ENCODE results near the gene TPD52L1. TPM values are rescaled to one million over a fixed set of nuclear protein-coding genes. Genes with fewer than 3 reads are reported as not detected.
"Not testable (repeated sequence)": the region's sequence is repeated elsewhere in the genome, so short reads cannot be mapped to it uniquely, and the experiment has no call there.

The TPD52L1 gene
- total and polyA plus RNA-seq, 2 of the 4 experiments (the other 2 are of a cell fraction), result 10.2 to 13.5 TPM

DNA sequence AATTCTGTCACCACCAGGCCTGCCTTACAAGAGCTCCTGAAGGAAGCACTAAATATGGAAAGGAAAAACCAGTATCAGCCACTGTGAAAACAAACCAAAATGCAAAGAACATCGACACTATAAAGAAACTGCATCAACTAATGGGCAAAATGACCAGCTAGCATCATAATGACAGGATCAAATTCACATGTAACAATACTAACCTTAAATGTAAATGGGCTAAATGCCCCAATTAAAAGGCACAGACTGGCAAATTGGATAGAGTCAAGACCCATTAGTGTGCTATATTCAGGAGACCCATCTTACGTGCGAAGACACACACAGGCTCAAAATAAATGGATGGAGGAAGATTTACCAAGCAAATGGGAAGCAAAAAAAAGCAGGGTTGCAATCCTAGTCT is 128.9 kb downstream of the TPD52L1 start:
- H3K23ac ChIP-seq (ENCODE audit: low read depth, low read length); dilution Hi-C loops (cut with HindIII; ENCODE audit: low sequenced_read_pairs, unreplicated experiment); H2AK5ac ChIP-seq (ENCODE audit: low read depth, low read length); POLR2A ChIA-PET (ENCODE audit: unreplicated experiment); H4K91ac ChIP-seq (ENCODE audit: insufficient read depth, low read depth, low read length); DNase-seq; in situ Hi-C loops (cut with MboI; ENCODE audit: low sequenced_read_pairs); H3K27ac ChIP-seq (ENCODE audit: insufficient read depth, low read length); H3K14ac ChIP-seq (replicated peaks; ENCODE audit: low read depth, low read length); H2BK120ac ChIP-seq (ENCODE audit: low read depth, low read length); H2BK20ac ChIP-seq (ENCODE audit: low read depth, low read length); H2AFZ ChIP-seq (replicated peaks; ENCODE audit: low read length, poor library complexity); H3K9me1 ChIP-seq (ENCODE audit: insufficient read depth, low read length); H4K20me1 ChIP-seq (ENCODE audit: insufficient read depth, low read length); H2BK15ac ChIP-seq (ENCODE audit: low read depth, low read length); H2AK9ac ChIP-seq (replicated peaks; ENCODE audit: low read depth, low read length, poor library complexity); H3K9me3 ChIP-seq (ENCODE audit: control insufficient read depth, insufficient read depth, low read length); H3K27me3 ChIP-seq (ENCODE audit: control insufficient read depth, insufficient read depth, low read length); H3K18ac ChIP-seq (ENCODE audit: low read depth, low read length); H3K4ac ChIP-seq (ENCODE audit: low read depth, low read length); H3K4me1 ChIP-seq (ENCODE audit: control insufficient read depth, insufficient read depth, low read length); H3K9ac ChIP-seq (ENCODE audit: low read depth, low read length); H4K5ac ChIP-seq (ENCODE audit: low read depth, low read length); intact Hi-C loops (cut with micrococcal nuclease); H3K4me3 ChIP-seq (ENCODE audit: insufficient read depth, low read depth, low read length); ATAC-seq (ENCODE audit: low read depth); H3K56ac ChIP-seq (ENCODE audit: extremely low read depth, insufficient read depth, low read length); H3K4me2 ChIP-seq (ENCODE audit: low read depth, low read length); H4K8ac ChIP-seq (ENCODE audit: low read depth in 2 of 2, low read length in 2 of 2); BruUV-seq (replicated peaks); H2BK5ac ChIP-seq (ENCODE audit: low read depth, low read length, poor library complexity, severe bottlenecking): not testable (repeated sequence)
- Histone ChIP-seq H3K36me3 (ENCODE audit: control insufficient read depth, insufficient read depth, low read length) (peaks cover 12% of the 10 kb centered on the region), H3K79me1 (ENCODE audit: low read depth in 1 of 2, low read length in 2 of 2) (peaks cover 14 to 17% of the 10 kb centered on the region in 2 experiments)
- WGBS, 2 experiments (ENCODE audit: extremely low coverage in 2 of 2, insufficient read length in 1 of 2), result no CpG with 5 or more reads among the region's 3 CpGs
- CTCF ChIA-PET, result interaction anchor here (0.7 kb wide), 1 partner anchor 1478 kb away, joined by 6 read pairs; no protein-coding TSS in a partner anchor

Data from IMR-90 (cell line).